ENCODE results near the gene TMEM8B. TPM values are rescaled to one million over a fixed set of nuclear protein-coding genes. Genes with fewer than 3 reads are reported as not detected.

The TMEM8B gene
- total and polyA plus RNA-seq, 2 of the 8 experiments (the other 6 are each of a cell fraction or from before 2014, with no cell fraction given), result 7.5 to 10.4 TPM

GRCh38 chr9:35790385-35791296 is 38.4 kb upstream of the TMEM8B start (continued):
- TF ChIP-seq CHD7 (IDR thresholded peaks at IDR 0.05; ENCODE audit: insufficient replicate concordance, low read length), result no peak
- no peak for TF ChIP-seq FOSL1 (IDR thresholded peaks at IDR 0.05; ENCODE audit: insufficient read depth, low read depth, low read length)
- no peak for TF ChIP-seq MAFK (IDR thresholded peaks at IDR 0.05; ENCODE audit: low read depth, low read length)
- no peak for TF ChIP-seq NRF1 (IDR thresholded peaks at IDR 0.05; ENCODE audit: low read depth, low read length)
- TF ChIP-seq BCL11A (IDR thresholded peaks at IDR 0.05; ENCODE audit: low read depth in 2 of 2, low read length in 2 of 2), result no peak
- TF ChIP-seq RBBP5 (IDR thresholded peaks at IDR 0.05; ENCODE audit: borderline replicate concordance, low read depth, low read length), result no peak
- peak; percentile 18 for TF ChIP-seq ASH2L (IDR thresholded peaks at IDR 0.05; ENCODE audit: low read length)
- TF ChIP-seq RFX5 (IDR thresholded peaks at IDR 0.05; ENCODE audit: borderline replicate concordance, low read depth, low read length), result no peak
